HepG2 (cell line): Measurements from ENCODE around the gene ZDHHC11. TPM values are rescaled to one million over a fixed set of nuclear protein-coding genes. Genes with fewer than 3 reads are reported as not detected.

ENCODE experiments used
- ATAC-seq: fragments of 200-7000 bp; cut with Tn5 transposase; 3 replicates; pipeline ENCODE4 v1.9.1; 2020; ENCODE audit warnings: mild to moderate bottlenecking, moderate library complexity
- BruUV-seq: library from RNA; stranded (reverse); fragments of 400-500 nt; replicated peaks from 2 replicates; lab custom pipeline; 2021; lab: Mats Ljungman, UMichigan
- CTCF ChIA-PET: fragments of 300-600 bp; formaldehyde crosslinking; extraction: SDS; loops from one replicate; lab custom pipeline; 2021; ENCODE audit warnings: low total read pairs, inconsistent platforms, low intra/inter-chr PET ratio; lab: Yijun Ruan, JAX
- POLR2A ChIA-PET: fragments of 350-600 bp; sonication (Branson Sonifier 250); formaldehyde crosslinking; loops from one replicate; lab custom pipeline; 2020; ENCODE audit warnings: antibody characterized with exemption, inconsistent platforms; lab: Yijun Ruan, JAX
- DNase-seq: peaks from one replicate; pipeline ENCODE4 v3.0.0-alpha.2; 2015; ENCODE audit warnings: low spot score
- FAIRE-seq: peaks from 3 replicates; lab custom pipeline; 2011; peaks lifted over from hg19 to GRCh38; lab: Jason Lieb, UNC
- H2AFZ ChIP-seq: one replicate; pipeline ENCODE4 v1.6.1; 2011; ENCODE audit warnings: low read length, inconsistent platforms
- H3K27ac ChIP-seq: fragments of 300-600 bp; 3 replicates; pipeline ENCODE4 v1.8.0; 2011; ENCODE audit warnings: mixed run types, mild to moderate bottlenecking, mixed read lengths, low read length, inconsistent platforms; ENCODE audit not compliant: insufficient read depth; ENCODE audit errors: extremely low read length
- H3K27me3 ChIP-seq, 2 experiments: fragments of 200-600 bp in 1 of 2; 2 replicates in 1 of 2; 3 replicates in 1 of 2; pipeline versions ENCODE4 v1.6.0 to v1.8.0; 2011; ENCODE audit warnings: low read length in 2 of 2, mild to moderate bottlenecking in 2 of 2, moderate library complexity in 2 of 2, inconsistent platforms in 1 of 2; ENCODE audit not compliant: insufficient read depth in 2 of 2, control insufficient read depth in 1 of 2
- H3K36me3 ChIP-seq, 2 experiments: fragments of 200-600 bp in 1 of 2; replicated peaks in 1 of 2; 2 replicates in 1 of 2; 3 replicates in 1 of 2; pipeline versions ENCODE4 v1.5.1 to v1.8.0; 2011; ENCODE audit warnings: low read length in 2 of 2, inconsistent platforms in 1 of 2; ENCODE audit not compliant: insufficient read depth in 2 of 2, control insufficient read depth in 1 of 2
- H3K4me1 ChIP-seq: 2 replicates; pipeline ENCODE4 v1.5.1; 2012; ENCODE audit warnings: low read length, inconsistent platforms; ENCODE audit not compliant: insufficient read depth
- H3K4me2 ChIP-seq: 2 replicates; pipeline ENCODE4 v1.6.0; 2011; ENCODE audit warnings: low read depth, low read length, inconsistent platforms
- H3K4me3 ChIP-seq, 3 experiments: fragments of 200-600 bp in 1 of 3; sonication (generic), shearing (Covaris generic) in 1 of 3; replicated peaks in 1 of 3; 2 replicates each; pipeline ENCODE4 v1.5.1; 2011 to 2016; ENCODE audit warnings: low read length in 3 of 3, inconsistent platforms in 2 of 3, low read depth in 2 of 3, mild to moderate bottlenecking in 2 of 3, control low read depth in 1 of 3, mixed read lengths in 1 of 3; ENCODE audit not compliant: insufficient read depth in 1 of 3
- H3K79me2 ChIP-seq: one replicate; pipeline ENCODE4 v1.6.1; 2011; ENCODE audit warnings: low read length, inconsistent platforms; ENCODE audit not compliant: insufficient read depth
- H3K9ac ChIP-seq: 2 replicates; pipeline ENCODE4 v1.6.0; 2011; ENCODE audit warnings: mild to moderate bottlenecking, low read depth, low read length, inconsistent platforms; ENCODE audit not compliant: insufficient read depth
- H3K9me3 ChIP-seq: 2 replicates; pipeline ENCODE4 v1.5.1; 2012; ENCODE audit warnings: mild to moderate bottlenecking, low read length
- H4K20me1 ChIP-seq: 2 replicates; pipeline ENCODE4 v1.6.0; 2011; ENCODE audit warnings: inconsistent platforms, mild to moderate bottlenecking, low read length, moderate library complexity; ENCODE audit not compliant: insufficient read depth
- AGO2 ChIP-seq: fragments of 200-400 bp; formaldehyde crosslinking; optimal IDR thresholded peaks from 2 replicates; pipeline ENCODE3; 2017; ENCODE audit warnings: mild to moderate bottlenecking, low read depth, low read length, moderate library complexity
- CREB1 ChIP-seq, 2 experiments: fragments of 450-650 bp in 1 of 2; IDR thresholded peaks; 2 replicates each; pipeline ENCODE4 v1.6.1; 2016 to 2017; ENCODE audit warnings: control low read depth in 1 of 2, mild to moderate bottlenecking in 1 of 2, missing compliant biosample characterization in 1 of 2, missing genetic modification characterization in 1 of 2
- HOXD1 ChIP-seq: sonication (generic); formaldehyde crosslinking; IDR thresholded peaks from 2 replicates; pipeline ENCODE4 v1.5.0; 2020; ENCODE audit warnings: missing genetic modification reagents
- PCBP2 ChIP-seq: fragments of 200-400 bp; formaldehyde crosslinking; optimal IDR thresholded peaks from 2 replicates; pipeline ENCODE3; 2018; ENCODE audit warnings: low read length, low read depth; ENCODE audit not compliant: poor library complexity, severe bottlenecking
- RBFOX2 ChIP-seq: fragments of 200-400 bp; formaldehyde crosslinking; IDR thresholded peaks from 2 replicates; pipeline ENCODE4 v1.6.1; 2017; ENCODE audit warnings: low read depth, mild to moderate bottlenecking, low read length
- REL ChIP-seq: sonication (generic); formaldehyde crosslinking; conservative IDR thresholded peaks from 2 replicates; pipeline ENCODE4 v1.8.0; 2022; ENCODE audit warnings: mild to moderate bottlenecking, missing genetic modification reagents, moderate library complexity
- TAF15 ChIP-seq: fragments of 200-400 bp; formaldehyde crosslinking; IDR thresholded peaks from one replicate; pipeline ENCODE4 v1.6.1; 2018; ENCODE audit warnings: mild to moderate bottlenecking, low read depth, low read length; ENCODE audit not compliant: poor library complexity, severe bottlenecking
- TRIM24 ChIP-seq: sonication (generic); formaldehyde crosslinking; IDR thresholded peaks from 2 replicates; pipeline ENCODE4 v1.8.0; 2022; ENCODE audit warnings: mild to moderate bottlenecking, missing genetic modification reagents
- U2AF1 ChIP-seq: fragments of 200-400 bp; formaldehyde crosslinking; optimal IDR thresholded peaks from 2 replicates; pipeline ENCODE3; 2017; ENCODE audit warnings: mild to moderate bottlenecking, low read depth, low read length
- ZNF136 ChIP-seq: sonication (generic); formaldehyde crosslinking; IDR thresholded peaks from 2 replicates; pipeline ENCODE4 v1.8.1; 2022; ENCODE audit warnings: low read depth, mild to moderate bottlenecking, moderate library complexity, missing genetic modification reagents
- WGBS: methylation state at CpG from one replicate; pipeline ENCODE4 v1.1.6; 2017; ENCODE audit warnings: low lambda C conversion rate; 5-methylcytosine and 5-hydroxymethylcytosine counted together
- in situ Hi-C: cut with HindIII; loops from 2 replicates; pipeline ENCODE4 v1.10.0; 2017; ENCODE audit warnings: low pct_unique_long_range_greater_than_20kb; ENCODE audit not compliant: extremely low pct_ligation_motif_present
- intact Hi-C: fragments of 100-400 bp; cut with micrococcal nuclease; formaldehyde crosslinking; loops from one replicate; pipeline ENCODE4 v1.10.0; 2022; ENCODE audit not compliant: unreplicated experiment
- polyA plus RNA-seq, 8 experiments: library from polyadenylated mRNA; depleted of rRNA in 3 of 8; stranded (reverse) in 7 of 8; unstranded in 1 of 8; fragments of >200 nt; fragmentation: Illumina TruSeq in 4 of 8; extraction: Trizol in 4 of 8; gene quantifications; 2 replicates each; pipeline versions ENCODE4 v1.2.1 to v1.2.3, GENCODE V29; 2011 to 2016; ENCODE audit warnings: low read depth in 4 of 8, missing spikeins in 1 of 8, mixed read lengths in 1 of 8; ENCODE audit not compliant: insufficient read depth in 1 of 8
- total RNA-seq, 5 experiments: library from RNA; depleted of rRNA; stranded (reverse); fragments of >200 nt; fragmentation: Illumina TruSeq; extraction: Trizol; gene quantifications; 2 replicates each; pipeline ENCODE4 v1.2.3, GENCODE V29; 2016; ENCODE audit warnings: low read depth in 1 of 5

ZDHHC11 gene
- total and polyA plus RNA-seq, 2 of the 13 experiments (the other 11 are each of a cell fraction or from before 2014, with no cell fraction given) = 2.1 to 4.0 TPM

GRCh38 chr5:885127-885442, 34.3 kb upstream of the ZDHHC11 start:
- in situ Hi-C loops = no loop called here
- WGBS = 97% methylated on average over 9 of the region's 18 CpGs
- no peak overlapping the region for H3K4me2 ChIP-seq
- BruUV-seq = no TSS peak
- ChIA-PET POLR2A (no interaction called here), CTCF (no interaction called here)
- no peaks in the 10 kb centered on the region for H3K9me3 ChIP-seq
- FAIRE-seq (no peak), DNase-seq (no peak)
- H3K4me3 ChIP-seq = no peak overlapping the region
- TF ChIP-seq U2AF1 (no peak), PCBP2 (no peak), RBFOX2 (0 out of 2 replicates have a peak, but pooled peaks have one; percentile 16), CREB1 (IDR thresholded peaks at IDR 0.05) (no peak), CREB1 (CRISPR knock-in tag; IDR thresholded peaks at IDR 0.05) (no peak), AGO2 (peak; percentile 68), TAF15 (no peak), HOXD1 (CRISPR knock-in tag) (no peak), REL (no peak), TRIM24 (CRISPR knock-in tag) (no peak), ZNF136 (CRISPR knock-in tag) (no peak)
- TF ChIP-seq, all 625 proteins: peak for 2
- ATAC-seq = no peak
- intact Hi-C loops = no loop called here
- H3K4me1 ChIP-seq = peaks cover under 1% of the 10 kb centered on the region; the same call in 1 of the 2 replicates
- no peaks in the 10 kb centered on the region for H3K27me3 ChIP-seq
- H3K9ac ChIP-seq = no peak overlapping the region
- H4K20me1 ChIP-seq = 0 out of 2 replicates have a peak, but pooled peaks cover 2% of the 10 kb centered on the region
- H2AFZ ChIP-seq = no peak overlapping the region
- peaks cover 34 to 93% of the 10 kb centered on the region in 2 experiments for H3K36me3 ChIP-seq
- H3K79me2 ChIP-seq = peaks cover 15% of the 10 kb centered on the region
- H3K27ac ChIP-seq = no peak overlapping the region
